ENCODE results near the gene AKAP7. TPM values are rescaled to one million over a fixed set of nuclear protein-coding genes. Genes with fewer than 3 reads are reported as not detected.

The AKAP7 gene
- total RNA-seq, 2 experiments from 2014 or later: 7.8 to 8.8 TPM

GRCh38 chr6:131182991-131183425 is 47.7 kb downstream of the AKAP7 start:
- Mint-ChIP-seq H3K4me3 (peak overlapping the region; percentile 5), H3K27me3 (no peaks in the 10 kb centered on the region), H3K27ac (peak overlapping the region; percentile 97), H3K9me3 (peaks cover 3% of the 10 kb centered on the region), H3K36me3 (ENCODE audit: low read depth) (peaks cover 23% of the 10 kb centered on the region), H3K4me1 (peaks cover 13% of the 10 kb centered on the region)
- DNase-seq: peak; percentile 58
- POLR2A ChIA-PET: no interaction called here
- CTCF ChIA-PET: interaction anchor here (0.7 to 3.5 kb wide), 10 partner anchors 9 to 445 kb away, joined by 3 to 19 read pairs (median 3); partner anchors contain the start of gene MED23

- peaks cover 3% of the 10 kb centered on the region for H3K9me3 Mint-ChIP-seq
- POLR2A ChIA-PET: no interaction called here
- H3K27me3 Mint-ChIP-seq: no peaks in the 10 kb centered on the region
These were observed 48.3 kb downstream of the AKAP7 start for GRCh38 chr6:131183427-131184095.

GRCh38 chr6:131191590-131191989 is 56.3 kb downstream of the AKAP7 start:
- CTCF ChIA-PET: interaction anchor here (0.7 to 1.3 kb wide), 6 partner anchors 8 to 437 kb away, joined by 3 to 4 read pairs (median 4); partner anchors contain the start of gene MED23
- Mint-ChIP-seq H3K9me3 (peaks cover 33% of the 10 kb centered on the region), H3K27ac (no peak overlapping the region), H3K27me3 (no peaks in the 10 kb centered on the region), H3K4me3 (no peak overlapping the region), H3K4me1 (peaks cover 1% of the 10 kb centered on the region), H3K36me3 (ENCODE audit: low read depth) (peaks cover 42% of the 10 kb centered on the region)
- POLR2A ChIA-PET: no interaction called here
- DNase-seq: no peak

More at GRCh38 chr6:131183427-131184095, 48.3 kb downstream of the AKAP7 start:
- Mint-ChIP-seq H3K4me3 (no peak overlapping the region), H3K36me3 (ENCODE audit: low read depth) (peaks cover 23% of the 10 kb centered on the region), H3K27ac (peak overlapping the region; percentile 97), H3K4me1 (peaks cover 13% of the 10 kb centered on the region)
- CTCF ChIA-PET: interaction anchor here (0.8 to 3.5 kb wide), 7 partner anchors 8 to 445 kb away, joined by 3 to 19 read pairs (median 3); partner anchors contain the start of gene MED23
- no peak for DNase-seq

GRCh38 chr6:131197716-131198115 is 62.4 kb downstream of the AKAP7 start:
- Mint-ChIP-seq H3K4me3 (peak overlapping the region; percentile 6), H3K27ac (peak overlapping the region; percentile 99), H3K36me3 (ENCODE audit: low read depth) (peaks cover 62% of the 10 kb centered on the region), H3K9me3 (peaks cover 31% of the 10 kb centered on the region), H3K27me3 (no peaks in the 10 kb centered on the region), H3K4me1 (peaks cover 45% of the 10 kb centered on the region)
- peak; percentile 64 for DNase-seq
- POLR2A ChIA-PET: interaction anchor here (0.6 kb wide), 1 partner anchor 57 kb away, joined by 3 read pairs; no protein-coding TSS in a partner anchor
- CTCF ChIA-PET: interaction anchor here (0.9 to 2.7 kb wide), 4 partner anchors 11 to 430 kb away, joined by 3 to 27 read pairs (median 10); partner anchors contain the start of gene MED23

- H3K4me3 Mint-ChIP-seq: peak overlapping the region; percentile 79
- ChIA-PET CTCF (interaction anchor here (0.5 to 2.7 kb wide), 23 partner anchors 10 to 428 kb away, joined by 3 to 27 read pairs (median 5); partner anchors contain the start of gene MED23), POLR2A (interaction anchor here (1.0 kb wide), 1 partner anchor 334 kb away, joined by 4 read pairs; no protein-coding TSS in a partner anchor)
- peaks cover 62% of the 10 kb centered on the region for H3K4me1 Mint-ChIP-seq
- DNase-seq: peak; percentile 85
- H3K27ac Mint-ChIP-seq: peak overlapping the region; percentile 99
- peaks cover 50% of the 10 kb centered on the region for H3K36me3 Mint-ChIP-seq (ENCODE audit: low read depth)
- peaks cover 11% of the 10 kb centered on the region for H3K9me3 Mint-ChIP-seq
- no peaks in the 10 kb centered on the region for H3K27me3 Mint-ChIP-seq
These were observed 64.5 kb downstream of the AKAP7 start for GRCh38 chr6:131199568-131200272.

GRCh38 chr6:131205481-131206244 is 70.4 kb downstream of the AKAP7 start:
- Mint-ChIP-seq H3K4me3 (no peak overlapping the region), H3K36me3 (ENCODE audit: low read depth) (peaks cover 32% of the 10 kb centered on the region), H3K9me3 (peaks cover 6% of the 10 kb centered on the region), H3K27me3 (no peaks in the 10 kb centered on the region), H3K27ac (no peak overlapping the region), H3K4me1 (peaks cover 55% of the 10 kb centered on the region)
- DNase-seq: no peak
- ChIA-PET POLR2A (no interaction called here), CTCF (no interaction called here)

- H3K27ac Mint-ChIP-seq: no peak overlapping the region
- peaks cover 6% of the 10 kb centered on the region for H3K9me3 Mint-ChIP-seq
These were observed 71.4 kb downstream of the AKAP7 start for GRCh38 chr6:131206463-131207251.

GRCh38 chr6:131208787-131209186 is 73.5 kb downstream of the AKAP7 start:
- Mint-ChIP-seq H3K4me3 (no peak overlapping the region), H3K36me3 (ENCODE audit: low read depth) (peaks cover 32% of the 10 kb centered on the region), H3K27ac (no peak overlapping the region), H3K27me3 (no peaks in the 10 kb centered on the region), H3K4me1 (peaks cover 51% of the 10 kb centered on the region), H3K9me3 (peaks cover 10% of the 10 kb centered on the region)
- POLR2A ChIA-PET: no interaction called here
- CTCF ChIA-PET: interaction anchor here (0.9 to 1.5 kb wide), 2 partner anchors 9 to 11 kb away, joined by 3 to 6 read pairs; no protein-coding TSS in a partner anchor
- no peak for DNase-seq

More at GRCh38 chr6:131206463-131207251, 71.4 kb downstream of the AKAP7 start:
- Mint-ChIP-seq H3K36me3 (ENCODE audit: low read depth) (peaks cover 34% of the 10 kb centered on the region), H3K27me3 (no peaks in the 10 kb centered on the region), H3K4me1 (peaks cover 49% of the 10 kb centered on the region), H3K4me3 (no peak overlapping the region)
- ChIA-PET POLR2A (no interaction called here), CTCF (no interaction called here)
- no peak for DNase-seq

- H3K4me1 Mint-ChIP-seq: peaks cover 47% of the 10 kb centered on the region
- no peaks in the 10 kb centered on the region for H3K27me3 Mint-ChIP-seq
- POLR2A ChIA-PET: no interaction called here
- H3K27ac Mint-ChIP-seq: peak overlapping the region; percentile 39
- peaks cover 10% of the 10 kb centered on the region for H3K9me3 Mint-ChIP-seq
- CTCF ChIA-PET: interaction anchor here (1.5 kb wide), 1 partner anchor 11 kb away, joined by 6 read pairs; no protein-coding TSS in a partner anchor
- DNase-seq: no peak
- no peak overlapping the region for H3K4me3 Mint-ChIP-seq
- peaks cover 35% of the 10 kb centered on the region for H3K36me3 Mint-ChIP-seq (ENCODE audit: low read depth)
These were observed 75.2 kb downstream of the AKAP7 start for GRCh38 chr6:131210469-131210868.

GRCh38 chr6:131212024-131212423 is 76.8 kb downstream of the AKAP7 start:
- no peak overlapping the region for H3K4me3 Mint-ChIP-seq
- ChIA-PET CTCF (interaction anchor here (2.4 kb wide), 1 partner anchor 11 kb away, joined by 6 read pairs; no protein-coding TSS in a partner anchor), POLR2A (no interaction called here)
- H3K27me3 Mint-ChIP-seq: no peaks in the 10 kb centered on the region
- peaks cover 34% of the 10 kb centered on the region for H3K4me1 Mint-ChIP-seq
- no peak overlapping the region for H3K27ac Mint-ChIP-seq
- H3K36me3 Mint-ChIP-seq (ENCODE audit: low read depth): peaks cover 25% of the 10 kb centered on the region
- no peak for DNase-seq
- H3K9me3 Mint-ChIP-seq: peaks cover 8% of the 10 kb centered on the region

GRCh38 chr6:131212913-131213312 is 77.6 kb downstream of the AKAP7 start:
- H3K36me3 Mint-ChIP-seq (ENCODE audit: low read depth): peaks cover 24% of the 10 kb centered on the region
- peaks cover 31% of the 10 kb centered on the region for H3K4me1 Mint-ChIP-seq
- ChIA-PET CTCF (interaction anchor here (1.6 to 2.4 kb wide), 2 partner anchors 10 to 14 kb away, joined by 6 read pairs; no protein-coding TSS in a partner anchor), POLR2A (no interaction called here)
- no peak for DNase-seq
- H3K27me3 Mint-ChIP-seq: no peaks in the 10 kb centered on the region
- H3K4me3 Mint-ChIP-seq: no peak overlapping the region
- peaks cover 8% of the 10 kb centered on the region for H3K9me3 Mint-ChIP-seq
- H3K27ac Mint-ChIP-seq: no peak overlapping the region
